ENCODE data around the gene SYCE3.

SYCE3 gene

DNA sequence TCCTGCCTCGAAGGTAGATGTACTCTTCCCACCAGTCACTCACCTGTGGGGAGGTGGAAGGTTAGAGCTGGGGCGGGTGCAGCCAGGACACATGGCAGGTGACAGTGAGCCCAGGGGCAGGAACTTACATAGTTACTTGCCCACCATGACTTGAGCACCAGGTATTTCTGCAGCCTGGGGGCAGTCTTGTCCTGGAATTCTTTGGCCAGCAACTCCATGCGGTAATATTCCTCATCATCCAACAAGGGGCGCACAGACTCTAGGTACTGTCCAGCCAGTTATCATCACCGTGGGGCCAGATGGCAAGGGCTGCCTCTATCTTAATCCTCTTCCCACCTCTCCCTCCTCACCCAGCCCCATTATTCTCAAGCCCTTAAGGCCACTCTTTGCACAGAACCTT lies 13.4 kb upstream of the SYCE3 start:
- no peak for DNase-seq (ENCODE audit: low read depth in 2 of 2)

DNA sequence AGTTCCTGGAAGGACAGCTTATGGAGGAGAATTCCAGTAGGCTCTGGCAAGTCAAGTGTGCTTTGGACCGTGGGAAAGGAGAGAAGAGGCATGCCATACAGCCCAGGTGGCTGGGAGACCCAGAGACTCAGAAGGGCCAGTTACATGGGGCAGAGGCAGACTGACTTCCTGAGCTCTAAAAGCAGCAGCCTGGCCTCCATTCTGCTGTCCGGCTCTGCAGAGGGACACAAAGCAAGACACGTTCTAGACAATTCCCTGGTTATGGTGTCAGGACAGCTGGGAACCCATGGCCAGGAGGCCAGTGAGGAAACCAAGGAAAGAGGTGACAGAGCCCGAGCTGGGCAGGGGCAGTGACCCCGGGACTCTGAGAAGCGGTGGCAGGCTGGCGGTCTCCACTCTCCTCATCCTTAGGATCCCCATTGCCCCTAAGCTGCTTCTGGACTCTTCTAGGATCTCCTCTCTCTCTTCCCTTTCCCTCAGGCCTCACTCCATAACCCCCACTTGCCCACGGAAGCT lies 12.8 kb upstream of the SYCE3 start:
- DNase-seq (ENCODE audit: low read depth in 2 of 2): no peak

DNA sequence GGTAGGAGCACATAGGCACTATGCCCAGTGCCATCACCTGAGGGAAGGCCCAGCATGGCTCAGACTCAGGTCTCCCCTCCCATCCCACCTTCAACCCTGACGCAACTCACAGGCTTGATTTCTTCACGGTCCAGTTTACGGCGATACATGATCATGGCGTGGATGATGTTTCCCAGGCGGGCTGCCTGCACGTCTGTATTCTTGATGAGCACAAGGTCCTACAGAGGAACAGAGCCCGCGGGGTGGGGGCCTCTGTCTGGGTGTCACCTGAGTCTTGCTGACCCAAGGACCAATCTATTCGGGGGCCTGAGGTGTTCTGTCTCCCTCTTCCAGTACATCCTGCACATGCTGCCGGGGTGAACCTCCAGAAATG lies 11.7 kb upstream of the SYCE3 start:
- DNase-seq (ENCODE audit: low read depth in 2 of 2): no peak

DNA sequence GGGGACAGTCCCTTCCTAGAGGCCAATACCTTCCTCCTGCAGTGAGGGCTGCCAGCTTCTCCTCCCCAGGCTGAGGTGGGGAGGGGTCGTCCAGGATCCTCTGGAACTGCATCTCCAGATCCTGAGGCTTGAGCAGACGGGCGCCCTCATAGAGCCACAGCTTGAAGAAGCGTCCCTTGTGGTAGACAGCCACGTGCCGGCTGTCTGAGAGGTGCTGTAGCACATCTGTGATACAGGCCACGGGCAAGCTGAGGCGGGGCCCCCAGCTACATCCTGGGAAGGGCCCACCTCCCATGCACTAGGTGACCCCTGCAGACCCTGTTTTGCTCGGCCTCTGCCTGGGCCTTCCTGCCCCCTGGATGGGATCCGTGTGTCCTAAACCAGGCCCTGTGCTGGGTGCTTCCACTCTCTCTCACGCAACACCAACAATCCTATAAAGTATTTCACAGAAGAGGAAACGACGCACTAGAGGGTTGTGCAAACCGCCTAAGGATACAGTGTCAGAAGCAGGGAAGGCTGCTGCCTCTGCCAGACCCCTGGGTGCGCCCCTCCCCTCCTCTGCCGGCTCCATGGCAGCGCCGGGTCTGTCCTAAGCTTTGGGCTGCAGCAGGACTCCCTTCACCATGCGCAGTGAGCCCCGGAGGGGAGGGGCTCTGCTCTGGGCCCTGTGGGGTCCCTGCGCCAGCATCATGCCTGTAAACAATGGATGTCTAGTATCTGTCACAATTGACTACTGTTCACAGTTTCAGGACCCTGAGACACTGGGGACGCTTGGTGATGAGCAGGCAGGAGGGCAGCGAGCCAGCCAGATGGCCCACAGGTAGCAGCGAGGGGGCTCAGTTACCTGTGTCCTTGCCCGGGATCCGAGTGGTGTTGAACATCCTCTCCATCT lies 11.0 kb upstream of the SYCE3 start:
- no peak for DNase-seq (ENCODE audit: low read depth in 2 of 2)

DNA sequence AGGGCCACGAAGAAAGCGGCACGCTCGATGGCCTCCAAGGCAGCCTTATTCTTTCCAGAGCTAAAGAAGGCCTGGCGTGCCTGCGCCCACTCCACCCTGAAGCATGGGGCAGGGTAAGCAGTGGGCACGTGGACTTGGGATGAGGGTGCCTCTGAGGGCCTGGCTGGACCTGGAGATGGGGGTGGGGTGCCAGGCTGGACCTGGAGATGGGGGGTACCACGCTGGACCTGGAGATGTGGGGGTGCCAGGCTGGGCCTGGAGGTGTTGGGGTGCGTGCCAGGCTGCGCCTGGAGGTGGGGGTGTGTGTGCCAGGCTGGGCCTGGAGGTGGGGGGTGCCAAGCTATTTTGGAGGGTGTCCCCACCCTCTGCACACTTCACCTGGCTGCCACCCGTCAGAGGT lies 10.2 kb upstream of the SYCE3 start:
- no peak for DNase-seq (ENCODE audit: low read depth in 2 of 2)

DNA sequence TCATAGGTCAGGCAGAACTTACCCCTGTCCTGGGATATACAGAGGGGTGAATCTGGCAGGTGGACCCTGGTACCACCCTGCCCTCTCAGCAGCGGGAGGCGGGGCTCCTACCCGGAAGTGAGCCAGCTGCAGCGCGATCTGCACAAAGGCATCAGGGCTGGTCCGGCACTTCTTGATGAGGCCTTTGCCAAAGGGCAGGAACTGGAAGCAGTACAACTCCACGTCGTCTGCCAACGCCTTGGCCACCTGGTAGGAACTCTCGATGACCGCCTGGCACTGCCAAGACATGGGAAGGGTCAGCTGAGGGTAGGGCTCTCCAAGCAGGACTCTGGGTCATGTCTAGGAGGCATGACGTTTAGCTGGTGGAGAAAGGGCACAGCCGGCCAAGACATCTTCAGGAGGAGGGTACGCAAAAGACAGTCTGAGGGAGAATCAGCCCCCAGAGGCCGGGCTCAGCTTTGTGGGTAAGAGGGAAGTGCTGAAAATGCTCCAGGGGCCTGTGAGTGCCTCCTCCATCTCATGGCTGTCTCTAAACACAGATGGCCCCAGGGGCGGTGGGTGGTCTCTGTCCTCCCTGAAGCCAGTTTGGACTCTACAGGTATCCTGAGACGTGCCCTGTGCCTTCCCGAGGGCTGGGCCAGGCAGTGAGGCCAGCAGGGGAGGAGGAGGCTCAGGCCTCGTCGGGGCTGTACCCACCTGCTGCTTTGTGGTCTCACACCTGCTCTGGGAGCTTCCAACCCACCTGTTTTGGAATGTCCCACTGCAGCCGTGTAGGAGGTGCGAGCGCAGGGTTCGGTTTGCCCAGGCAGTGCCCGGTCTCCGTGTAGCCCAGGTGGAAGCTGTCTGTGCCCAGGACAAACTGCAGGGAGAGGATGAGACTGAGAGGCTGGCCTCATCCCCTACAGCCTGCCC lies 8.8 kb upstream of the SYCE3 start:
- DNase-seq (ENCODE audit: low read depth in 2 of 2): no peak

DNA sequence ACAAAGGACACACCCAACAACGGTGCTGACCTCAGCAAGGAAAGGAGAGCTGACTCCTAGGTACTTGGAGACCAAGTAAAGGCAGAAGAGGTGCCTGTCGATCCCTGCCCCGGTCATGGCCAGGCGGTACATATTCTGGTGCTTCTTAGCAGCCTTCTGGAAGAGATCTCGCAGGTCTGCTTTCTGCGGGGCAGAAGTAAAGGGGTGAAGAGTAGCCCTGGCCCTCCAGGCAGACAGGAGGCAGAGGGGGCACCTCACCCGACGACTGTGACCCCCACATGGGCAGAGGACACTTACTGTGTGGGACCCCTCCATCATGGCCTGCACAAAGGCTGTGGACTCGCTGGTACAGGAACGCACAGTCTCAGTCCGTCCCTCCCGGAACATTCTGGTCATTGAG lies 8.1 kb upstream of the SYCE3 start:
- no peak for DNase-seq (ENCODE audit: low read depth in 2 of 2)

DNA sequence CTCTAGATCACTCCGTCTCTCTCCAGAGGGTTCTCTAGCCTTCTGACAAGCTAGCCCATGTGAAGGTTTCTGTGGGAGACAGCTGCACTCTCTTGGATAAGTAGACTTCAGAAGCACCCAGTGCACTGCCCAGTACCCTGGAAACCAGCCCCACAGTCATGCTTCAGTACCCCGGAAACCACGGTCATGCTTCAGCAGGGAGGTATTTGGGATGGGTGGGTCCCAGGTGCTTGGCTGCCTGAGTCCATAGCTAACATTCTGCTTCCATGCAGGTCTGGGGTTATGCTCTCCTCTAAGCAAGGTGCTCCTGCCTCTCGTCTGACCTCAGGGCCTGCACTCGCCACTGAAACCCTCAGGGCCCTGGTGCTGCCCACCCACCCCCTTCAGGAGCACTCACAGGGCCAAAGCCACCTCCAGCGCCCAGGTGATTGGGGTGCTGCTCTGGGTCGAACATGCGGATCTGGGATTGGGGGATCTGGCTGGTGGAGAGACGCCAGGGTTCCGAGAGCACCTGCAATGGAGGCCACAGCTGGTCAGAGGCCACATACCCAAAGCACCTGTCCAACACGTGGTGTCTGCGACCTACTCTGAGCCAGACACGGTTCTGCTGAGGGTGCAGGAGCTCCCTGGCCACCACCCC lies 7.3 kb upstream of the SYCE3 start:
- DNase-seq (ENCODE audit: low read depth in 2 of 2): no peak

DNA sequence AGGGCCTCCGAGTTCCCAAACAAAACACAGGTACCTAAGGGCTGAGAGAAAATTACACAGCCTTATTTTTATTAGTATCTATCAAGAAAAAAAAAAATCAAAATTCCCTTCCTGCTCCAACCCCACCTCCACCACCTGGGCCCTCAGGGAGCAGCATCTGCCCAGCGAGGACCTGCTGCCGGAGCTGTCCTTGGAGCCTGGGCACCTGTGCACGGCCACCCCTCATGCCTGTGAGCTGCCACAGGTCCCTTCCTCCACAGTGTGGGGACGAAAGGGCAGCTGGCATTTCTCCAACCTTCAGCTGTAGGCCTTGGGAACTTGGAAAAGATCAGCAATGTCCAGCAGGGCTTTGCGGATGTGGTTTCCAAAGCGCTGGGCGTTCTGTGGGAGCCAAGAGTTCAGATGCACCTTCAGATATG lies 6.3 kb upstream of the SYCE3 start:
- DNase-seq (ENCODE audit: low read depth in 2 of 2): no peak

DNA sequence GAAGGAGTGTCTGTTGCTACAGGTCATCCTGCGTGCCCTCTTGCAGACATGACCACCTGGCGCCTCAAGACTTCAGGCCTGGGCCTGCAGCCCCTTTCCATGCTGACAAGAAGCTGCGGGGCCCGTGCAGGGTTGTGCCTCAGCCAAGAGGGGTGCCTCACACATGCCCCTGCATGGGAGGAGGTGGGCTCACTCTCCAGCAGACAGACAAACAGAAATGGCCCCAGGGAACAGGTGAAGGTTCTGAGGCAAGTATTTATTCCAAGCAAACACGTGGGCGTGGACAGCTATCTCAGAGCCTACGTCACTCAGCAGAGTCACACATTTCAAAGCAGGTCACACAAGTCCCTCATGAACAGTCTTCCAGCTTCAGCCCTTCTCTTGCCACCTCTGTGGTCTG lies 5.9 kb upstream of the SYCE3 start:
- no peak for DNase-seq (ENCODE audit: low read depth in 2 of 2)

DNA sequence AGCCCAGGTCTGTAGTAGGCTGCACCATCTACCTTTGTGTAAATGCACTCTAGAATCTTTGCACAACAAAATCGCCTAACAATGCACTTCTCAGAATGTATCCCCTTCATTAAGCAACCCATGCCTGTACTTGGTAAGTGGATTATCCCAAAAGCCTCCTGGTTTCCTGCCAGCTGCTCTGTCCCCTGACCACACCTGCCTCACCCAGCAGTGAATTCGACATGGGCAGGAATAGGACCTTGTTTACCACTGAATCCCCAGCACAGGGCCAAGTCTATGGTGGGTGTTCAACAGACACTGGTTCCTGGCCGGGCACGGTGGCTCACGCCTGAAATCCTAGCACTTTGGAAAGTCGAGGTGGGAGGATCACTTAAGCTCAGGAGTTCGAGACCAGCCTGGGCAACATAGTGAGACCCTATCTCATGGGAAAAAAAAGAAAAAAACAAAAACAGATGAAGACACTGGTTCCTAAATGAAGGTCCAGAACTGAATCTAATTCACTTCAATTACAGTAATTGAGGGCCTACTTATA lies 5.1 kb upstream of the SYCE3 start:
- DNase-seq (ENCODE audit: low read depth in 2 of 2): no peak

DNA sequence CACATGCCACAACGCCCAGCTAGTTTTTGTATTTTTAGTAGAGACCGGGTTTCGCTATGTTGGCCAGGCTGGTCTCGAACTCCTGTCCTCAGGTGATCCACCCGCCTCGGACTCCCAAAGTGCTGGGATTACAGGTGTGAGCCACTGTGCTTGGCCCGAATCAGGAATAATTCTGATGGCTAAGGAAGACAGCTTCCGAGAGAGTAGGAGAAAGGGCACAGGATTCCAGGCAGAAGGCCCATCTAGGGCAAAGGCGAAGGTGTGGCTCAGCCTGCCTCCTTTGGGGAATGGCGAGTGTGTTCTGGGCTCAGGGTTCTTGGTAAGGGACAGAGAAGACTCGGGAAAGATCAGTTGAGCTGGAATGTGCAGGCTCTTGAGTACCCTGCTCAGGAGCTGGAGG lies 1.6 kb upstream of the SYCE3 start:
- DNase-seq (ENCODE audit: low read depth in 2 of 2): no peak

DNA sequence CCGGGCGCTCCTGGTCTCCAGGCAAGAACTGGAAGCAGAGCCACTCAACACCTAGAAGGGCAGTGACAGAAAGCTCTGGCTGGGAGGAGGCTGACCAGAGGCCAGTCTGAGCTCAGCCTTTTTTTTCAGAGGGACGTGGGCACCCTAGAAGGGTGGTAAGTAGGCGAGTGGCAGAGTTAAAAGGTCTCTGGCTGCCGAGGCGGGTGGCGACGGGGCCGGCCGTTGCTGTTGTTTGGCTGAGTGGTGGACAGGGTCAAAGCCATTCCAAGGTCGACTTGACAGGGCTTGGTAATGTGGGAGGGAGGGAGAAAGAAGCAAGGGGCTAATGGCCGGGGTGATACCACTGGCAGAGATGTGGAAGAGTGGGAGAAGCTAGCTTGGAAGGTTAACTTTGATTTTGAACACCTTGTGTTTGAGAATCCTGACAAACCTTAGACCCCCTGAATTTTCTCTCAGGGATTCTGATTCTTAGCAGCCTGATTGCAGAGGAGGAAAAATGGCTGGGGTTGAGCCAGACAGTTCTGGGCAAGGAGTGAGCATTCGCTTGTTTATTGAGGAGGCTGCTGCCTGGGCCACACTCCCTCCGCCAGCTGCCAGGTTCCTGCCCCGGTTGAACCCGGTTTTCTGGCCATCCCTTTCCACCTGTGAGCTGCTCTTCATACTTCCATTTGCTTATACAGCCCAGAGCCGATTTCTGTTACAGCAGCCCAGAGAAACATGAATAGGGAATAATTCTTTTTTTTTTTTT lies 868 bp upstream of the SYCE3 start:
- DNase-seq (ENCODE audit: low read depth in 2 of 2): no peak

DNA sequence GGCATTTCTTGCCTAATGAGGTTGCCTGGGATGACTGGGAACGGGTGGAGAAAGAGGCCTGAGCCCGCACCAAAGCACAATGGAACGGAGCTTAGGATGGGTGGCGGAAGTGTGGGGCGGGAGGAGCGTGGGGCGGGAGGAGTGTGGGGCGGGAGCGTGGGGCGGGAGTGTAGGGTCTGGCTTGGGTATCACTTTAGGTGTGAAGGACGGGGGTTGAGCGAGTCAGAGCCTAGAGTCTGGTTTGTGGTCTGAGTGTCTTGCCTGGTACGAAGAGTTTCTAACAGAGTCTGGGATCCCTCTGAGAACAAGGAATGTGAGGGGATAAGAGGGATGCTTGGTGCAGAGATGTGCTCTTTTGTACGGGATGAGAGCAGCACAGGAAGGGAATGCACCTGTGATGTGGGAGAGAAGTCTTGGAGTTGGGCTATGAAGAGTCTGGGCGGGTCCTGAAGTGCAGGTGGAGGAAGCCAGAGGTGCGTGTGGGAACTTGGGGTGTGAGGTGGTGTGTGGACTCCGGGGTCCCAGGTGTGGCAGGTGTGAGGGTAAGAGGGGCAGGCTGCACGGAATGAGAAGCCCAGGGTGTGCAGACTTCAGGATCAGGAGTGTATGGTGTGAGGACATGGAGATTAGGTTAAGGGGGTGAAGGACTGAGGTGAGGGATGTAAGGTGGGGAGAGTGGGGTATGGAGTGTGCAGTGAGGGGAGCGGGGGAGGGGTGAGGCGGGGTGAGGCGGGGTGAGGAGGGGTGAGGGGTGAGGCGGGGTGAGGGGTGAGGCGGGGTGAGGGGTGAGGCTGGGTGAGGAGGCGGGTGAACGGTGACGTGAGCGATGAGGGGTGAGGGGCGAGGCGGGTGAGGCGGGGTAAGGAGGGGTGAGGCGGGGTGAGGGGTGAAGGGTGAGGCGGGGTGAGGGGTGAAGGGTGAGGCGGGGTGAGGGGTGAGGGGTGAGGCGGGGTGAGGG lies 1.0 kb downstream of the SYCE3 start:
- DNase-seq (ENCODE audit: low read depth in 2 of 2): no peak

DNA sequence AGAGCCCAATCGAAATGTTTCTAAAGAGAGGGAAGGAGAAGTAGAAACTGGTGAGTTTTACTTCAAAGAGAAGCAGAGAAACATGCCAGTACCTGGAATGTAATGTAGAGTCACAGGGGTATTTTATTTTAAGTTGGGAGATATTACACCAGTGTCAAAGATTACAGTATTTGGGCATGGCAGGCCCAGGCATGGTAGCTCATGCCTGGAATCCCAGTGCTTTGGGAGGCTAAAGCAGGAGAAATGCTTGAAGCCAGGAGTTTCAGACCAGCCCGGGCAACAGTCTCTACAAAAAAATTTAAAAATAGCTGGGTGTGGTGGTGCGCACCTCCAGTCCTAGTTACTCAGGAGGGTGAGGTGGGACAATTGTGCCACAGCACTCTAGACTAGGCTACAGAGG lies 2.7 kb downstream of the SYCE3 start:
- no peak for DNase-seq (ENCODE audit: low read depth in 2 of 2)

DNA sequence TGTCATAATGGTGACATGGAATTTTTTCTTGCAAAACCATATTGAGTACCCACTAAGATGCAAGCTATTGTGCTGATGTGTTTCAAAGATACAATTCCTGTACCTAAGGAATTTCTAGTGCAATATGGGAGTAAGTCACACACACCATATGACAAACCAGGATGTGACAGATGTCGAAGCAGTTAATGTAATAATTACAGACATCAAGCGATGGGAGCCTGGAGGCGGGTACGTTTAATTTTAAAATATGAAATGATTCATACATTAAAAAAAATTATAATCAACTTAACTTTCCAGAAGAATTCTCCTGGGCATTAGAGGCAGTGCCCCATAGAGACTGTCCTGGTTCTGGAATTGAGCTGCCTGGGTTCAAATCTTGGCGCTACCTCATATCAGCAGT lies 6.0 kb downstream of the SYCE3 start:
- DNase-seq (ENCODE audit: low read depth in 2 of 2): no peak

DNA sequence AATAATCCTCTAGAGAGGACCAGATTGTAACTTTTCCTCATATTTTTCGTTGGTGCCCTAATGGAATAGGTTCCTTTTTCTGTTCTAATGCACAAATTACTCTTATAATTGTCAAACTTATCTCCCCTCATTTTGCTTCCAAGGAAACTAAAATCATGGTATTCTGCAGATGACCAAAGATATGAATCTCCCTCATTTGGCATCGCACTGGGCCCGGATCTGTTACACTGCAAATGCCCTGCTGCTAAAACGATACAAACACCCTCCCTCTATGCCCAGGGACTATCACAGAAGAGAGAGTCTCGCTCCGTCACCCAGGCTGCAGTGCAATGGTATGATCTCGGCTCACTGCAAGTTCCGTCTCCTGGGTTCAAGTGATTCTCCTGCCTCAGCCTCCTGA lies 9.4 kb downstream of the SYCE3 start:
- no peak for DNase-seq (ENCODE audit: low read depth in 2 of 2)

DNA sequence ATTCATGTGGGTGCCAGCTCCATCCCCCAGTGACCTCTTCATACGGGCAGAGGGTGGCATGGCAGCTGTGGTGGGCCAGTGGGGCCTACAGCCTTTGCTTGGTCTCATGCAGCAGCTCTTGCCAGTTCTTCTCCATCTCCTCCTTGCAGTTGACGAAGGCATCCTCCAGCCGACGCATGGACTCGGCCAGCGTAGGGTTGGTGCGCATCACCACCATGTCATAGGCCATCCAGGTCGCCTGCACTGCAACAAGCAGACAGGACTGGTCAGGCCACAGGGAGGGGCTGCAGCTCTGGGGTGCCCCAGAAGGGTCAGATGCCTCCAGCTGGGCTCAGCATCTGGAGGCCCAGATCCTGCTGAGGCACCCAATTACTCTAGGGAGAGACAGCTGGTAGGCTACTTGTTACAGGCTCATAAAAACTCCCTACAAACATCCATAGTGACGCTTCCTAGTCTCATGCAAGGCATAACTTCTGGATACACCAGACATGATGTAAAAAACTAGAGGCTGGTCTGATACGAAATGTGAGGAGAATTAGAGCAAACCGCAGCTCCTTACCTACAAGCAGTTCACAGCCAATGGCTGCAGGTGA lies 11.5 kb downstream of the SYCE3 start:
- DNase-seq (ENCODE audit: low read depth in 2 of 2): no peak

DNA sequence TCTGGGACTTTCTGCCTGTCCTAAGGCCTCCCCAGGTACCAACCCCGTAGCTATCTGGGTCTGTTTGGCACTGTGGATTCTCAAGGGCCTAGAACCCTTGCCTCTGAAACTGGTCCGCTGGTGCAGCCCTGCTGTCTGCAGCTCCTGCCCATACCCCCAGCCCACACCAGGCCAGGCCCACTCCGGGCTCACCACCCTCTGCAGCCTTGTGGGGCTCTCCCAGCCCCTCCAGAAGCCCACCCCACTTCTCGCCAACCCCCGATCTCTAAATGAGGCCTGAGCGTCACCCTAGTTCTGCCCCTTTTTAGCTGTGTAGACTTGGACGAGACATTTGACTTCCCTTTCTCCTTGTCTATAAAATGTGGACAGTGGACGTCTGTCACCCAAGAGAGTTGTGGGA lies 12.3 kb downstream of the SYCE3 start:
- no peak for DNase-seq (ENCODE audit: low read depth in 2 of 2)

Data from stimulated activated CD4-positive, alpha-beta T cell treated with anti-CD3 and anti-CD28 coated beads, Interleukin-15, amount 100 ng/mL, for 48 hours (primary cell).